HUES64 (cell line): Measurements from ENCODE around the gene ESRRG.

ENCODE experiments used
- H3K27ac ChIP-seq: 2 replicates; pipeline ENCODE4 v1.7.0; 2013; ENCODE audit warnings: low read depth, low read length, inconsistent platforms
- H3K27me3 ChIP-seq: 2 replicates; pipeline ENCODE4 v1.6.1; 2013; ENCODE audit warnings: mild to moderate bottlenecking, low read length; ENCODE audit not compliant: insufficient read depth
- H3K36me3 ChIP-seq: 2 replicates; pipeline ENCODE4 v1.6.1; 2013; ENCODE audit warnings: mild to moderate bottlenecking, low read length; ENCODE audit not compliant: insufficient read depth
- H3K4me1 ChIP-seq: 2 replicates; pipeline ENCODE4 v1.6.1; 2013; ENCODE audit warnings: mild to moderate bottlenecking, low read length, moderate library complexity; ENCODE audit not compliant: insufficient read depth
- H3K4me3 ChIP-seq: 2 replicates; pipeline ENCODE4 v1.5.1; 2013; ENCODE audit warnings: mild to moderate bottlenecking, low read length, moderate library complexity
- H3K9ac ChIP-seq: 2 replicates; pipeline ENCODE4 v1.6.1; 2013; ENCODE audit warnings: mild to moderate bottlenecking, low read depth, low read length
- H3K9me3 ChIP-seq: 2 replicates; pipeline ENCODE4 v1.6.1; 2013; ENCODE audit warnings: low read depth, low read length; ENCODE audit not compliant: insufficient read depth
- WGBS: fragments of 150-250, 120-280 bp; methylation state at CpG from one replicate; pipeline ENCODE4 v1.1.7; 2013; ENCODE audit warnings: missing lambda C conversion rate; 5-methylcytosine and 5-hydroxymethylcytosine counted together

ESRRG gene

DNA sequence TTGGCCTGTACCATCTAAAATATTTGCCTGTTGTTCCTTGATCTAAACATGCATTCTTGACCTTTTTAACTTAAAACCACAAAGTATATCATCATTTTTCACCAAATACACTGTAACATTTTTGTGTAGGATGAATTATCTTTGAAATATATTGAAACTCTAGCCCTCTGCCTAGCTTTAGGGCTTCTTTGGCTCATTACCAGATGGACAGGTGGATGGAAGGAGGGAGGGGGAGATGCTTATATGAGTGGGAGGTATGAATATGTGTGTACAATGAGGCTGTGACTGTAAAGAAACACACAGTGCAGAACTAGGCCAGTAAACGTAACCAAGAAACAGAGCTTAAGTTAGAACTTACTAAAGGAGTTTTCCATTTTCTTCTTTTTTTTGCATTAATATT, 118.5 kb downstream of the ESRRG start:
- no peak overlapping the region for H3K4me3 ChIP-seq
- H3K4me1 ChIP-seq: peaks cover 19% of the 10 kb centered on the region
- H3K9ac ChIP-seq: no peak overlapping the region
- peaks cover 13% of the 10 kb centered on the region for H3K27me3 ChIP-seq
- WGBS: 100% methylated on average over 1 of the region's 1 CpG
- no peak overlapping the region for H3K27ac ChIP-seq
- H3K9me3 ChIP-seq: no peaks in the 10 kb centered on the region
- H3K36me3 ChIP-seq: no peaks in the 10 kb centered on the region

DNA sequence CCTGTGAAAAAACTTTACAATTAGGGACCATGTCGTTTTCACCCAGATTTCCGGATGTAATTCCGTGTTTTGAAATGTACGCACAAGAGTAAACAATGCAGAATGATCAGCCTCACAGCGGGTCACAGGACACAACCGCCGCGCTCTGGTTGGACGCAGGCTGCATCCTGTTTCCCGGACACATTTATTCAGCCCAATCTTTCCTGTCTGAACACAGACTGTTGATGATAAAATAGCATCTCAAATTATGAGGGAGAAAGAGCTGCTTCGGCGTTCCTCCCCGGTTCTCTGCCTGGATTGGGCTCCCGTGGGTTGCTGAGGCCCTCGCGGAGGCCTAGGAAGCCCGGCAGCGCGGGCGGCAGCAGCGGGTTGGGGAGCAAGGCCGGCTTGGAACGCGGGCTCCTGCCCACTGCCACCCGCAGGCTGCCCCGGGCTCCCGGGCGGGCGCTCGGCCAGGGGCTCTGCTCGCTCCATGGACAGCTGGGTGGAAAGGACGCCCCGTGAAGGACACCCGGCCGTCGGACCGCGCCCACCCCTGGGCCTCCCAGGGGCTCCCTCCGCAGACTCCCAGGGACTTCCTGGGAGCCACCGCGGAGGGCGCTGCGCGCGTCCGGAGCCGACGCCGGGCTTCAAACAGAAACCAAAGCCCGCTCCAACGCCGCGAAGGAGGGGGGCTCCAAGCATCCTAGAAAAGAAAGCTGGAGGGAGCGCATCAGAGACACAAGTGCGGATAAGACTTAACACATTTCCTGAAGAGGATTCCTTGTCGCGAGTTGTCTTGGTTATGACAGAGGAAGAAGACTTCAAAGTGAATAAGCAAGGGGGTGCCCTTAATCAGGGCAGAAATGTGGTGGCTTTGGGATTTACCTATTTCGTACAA, 122.3 kb downstream of the ESRRG start:
- no peaks in the 10 kb centered on the region for H3K9me3 ChIP-seq
- H3K4me3 ChIP-seq: peak overlapping the region; percentile 68
- H3K4me1 ChIP-seq: peaks cover 42% of the 10 kb centered on the region
- H3K36me3 ChIP-seq: no peaks in the 10 kb centered on the region
- 2% methylated on average over 58 of the region's 58 CpGs for WGBS
- H3K9ac ChIP-seq: peak overlapping the region; percentile 75
- H3K27me3 ChIP-seq: peaks cover 13% of the 10 kb centered on the region
- no peak overlapping the region; the same call in 1 of the 2 replicates for H3K27ac ChIP-seq

DNA sequence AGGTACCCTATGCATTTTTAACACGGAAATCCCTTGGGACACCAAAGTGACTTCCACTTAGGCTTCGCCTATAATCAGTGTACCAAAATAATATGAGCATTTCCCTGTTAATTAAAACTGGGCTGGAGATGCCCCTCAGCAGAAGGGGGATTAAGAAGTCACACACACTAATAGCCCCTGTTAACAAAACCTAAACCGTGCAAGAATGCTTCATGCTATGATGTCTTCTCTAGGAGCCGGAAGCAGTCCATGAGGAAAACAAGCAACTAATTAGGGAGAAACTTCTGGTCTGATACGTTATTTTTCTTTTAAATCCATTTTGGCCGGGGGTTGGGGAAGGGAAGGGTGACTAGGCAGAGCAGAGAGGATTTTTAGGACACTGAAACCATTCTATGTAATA, 123.4 kb downstream of the ESRRG start:
- 72% methylated on average over 6 of the region's 6 CpGs for WGBS

DNA sequence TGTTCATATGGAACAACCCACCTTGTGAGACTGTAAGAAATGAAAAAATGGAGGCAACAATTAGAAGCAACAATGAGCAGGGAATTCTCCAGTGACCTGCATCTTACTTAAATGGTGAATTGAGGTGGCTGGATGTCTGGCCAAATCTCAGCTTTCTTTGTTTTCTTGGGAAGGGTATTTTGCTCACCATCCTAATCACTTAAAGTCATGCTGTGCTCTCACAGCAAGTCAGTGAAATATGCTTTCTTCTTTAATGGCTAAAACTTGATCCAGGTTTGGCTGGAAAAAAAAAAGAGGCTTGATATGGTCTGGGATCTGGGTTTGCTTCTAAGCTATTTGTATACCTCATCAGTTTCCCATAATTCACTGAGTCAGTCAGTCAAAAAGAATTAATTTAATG, 124.8 kb downstream of the ESRRG start:
- Histone ChIP-seq H3K4me1 (peaks cover 42% of the 10 kb centered on the region), H3K9ac (no peak overlapping the region), H3K36me3 (no peaks in the 10 kb centered on the region), H3K27ac (peak overlapping the region; percentile 38; the same call in 1 of the 2 replicates), H3K27me3 (peaks cover 13% of the 10 kb centered on the region), H3K4me3 (no peak overlapping the region), H3K9me3 (no peaks in the 10 kb centered on the region)

More for the DNA sequence above, 123.4 kb downstream of the ESRRG start:
- Histone ChIP-seq H3K27me3 (peaks cover 13% of the 10 kb centered on the region), H3K36me3 (no peaks in the 10 kb centered on the region), H3K9me3 (no peaks in the 10 kb centered on the region), H3K4me1 (peaks cover 42% of the 10 kb centered on the region), H3K27ac (no peak overlapping the region), H3K9ac (no peak overlapping the region), H3K4me3 (no peak overlapping the region)

DNA sequence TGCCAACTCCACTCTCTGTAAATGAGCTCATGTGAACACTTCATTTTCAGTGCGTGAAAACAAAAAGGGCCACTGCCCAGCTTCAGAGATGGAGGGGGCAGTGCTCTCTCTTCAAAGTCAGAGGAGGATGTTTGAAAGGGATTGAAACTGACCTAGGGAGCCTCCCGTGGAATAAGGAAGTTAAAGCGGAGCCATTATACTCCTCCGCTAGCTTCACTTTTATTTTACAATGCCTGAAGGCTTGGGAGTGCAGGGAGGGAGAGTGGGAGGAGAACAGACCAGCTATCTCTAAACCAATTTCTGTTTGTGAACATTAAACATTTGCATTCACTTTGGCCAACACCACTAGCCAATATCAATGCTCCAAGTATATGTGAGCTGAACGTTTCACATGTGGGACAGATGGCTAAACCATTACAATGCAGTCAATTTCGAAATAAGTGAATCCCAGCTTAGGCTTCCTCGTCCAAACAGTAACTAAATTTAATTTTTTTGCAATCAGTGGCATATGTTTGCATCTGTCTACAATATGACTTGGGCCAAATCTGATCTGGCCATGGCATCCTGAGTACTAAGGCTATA, 126.9 kb downstream of the ESRRG start:
- peaks cover 2% of the 10 kb centered on the region; the same call in 1 of the 2 replicates for H3K27me3 ChIP-seq
- no peak overlapping the region for H3K27ac ChIP-seq
- H3K4me3 ChIP-seq: no peak overlapping the region
- H3K4me1 ChIP-seq: peaks cover 36% of the 10 kb centered on the region
- no peaks in the 10 kb centered on the region for H3K9me3 ChIP-seq
- no peaks in the 10 kb centered on the region for H3K36me3 ChIP-seq
- H3K9ac ChIP-seq: no peak overlapping the region
- WGBS: 77% methylated on average over 7 of the region's 7 CpGs

DNA sequence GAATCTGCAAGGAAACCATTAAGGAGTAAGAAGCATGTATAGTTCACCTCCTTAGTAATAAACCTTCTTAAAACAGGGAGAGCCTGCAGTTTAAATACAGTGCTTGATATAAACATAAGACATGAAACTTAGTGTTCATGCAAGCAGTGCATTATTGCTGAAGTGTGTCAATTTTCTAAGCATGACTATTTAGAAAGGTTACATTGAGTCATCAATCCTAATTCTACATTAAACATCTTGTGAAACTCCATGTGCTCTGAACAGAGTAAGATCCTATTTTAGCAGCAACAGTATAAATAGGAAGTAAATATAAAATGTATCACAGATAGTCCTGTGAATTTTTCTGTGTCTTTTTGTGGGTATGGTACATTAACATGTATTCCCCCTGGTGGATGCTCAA, 135.5 kb downstream of the ESRRG start:
- Histone ChIP-seq H3K9me3 (peaks cover 3% of the 10 kb centered on the region; the same call in 1 of the 2 replicates), H3K4me1 (no peaks in the 10 kb centered on the region), H3K27me3 (no peaks in the 10 kb centered on the region)

DNA sequence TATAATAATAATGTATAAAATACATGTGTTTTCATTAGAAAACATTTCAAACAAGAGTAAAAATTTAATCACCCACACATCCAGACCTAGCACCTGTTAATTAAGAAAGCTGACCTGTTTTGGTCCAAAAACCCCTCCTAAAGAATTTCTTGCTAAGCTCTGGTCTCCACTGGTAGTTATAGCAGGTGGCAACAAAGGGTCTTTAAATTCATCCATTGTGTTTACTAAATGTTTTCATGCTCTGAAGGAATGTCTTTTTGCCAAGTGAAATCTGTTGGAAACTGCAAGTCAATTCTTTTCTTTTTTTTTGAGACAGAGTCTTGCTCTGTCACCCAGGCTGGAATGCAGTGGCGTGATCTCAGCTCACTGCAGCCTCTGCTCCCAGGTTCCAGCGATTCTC, 141.1 kb downstream of the ESRRG start:
- peaks cover 3% of the 10 kb centered on the region; the same call in 1 of the 2 replicates for H3K4me1 ChIP-seq
- H3K9ac ChIP-seq: no peak overlapping the region
- H3K4me3 ChIP-seq: no peak overlapping the region

More for the DNA sequence above, 135.5 kb downstream of the ESRRG start:
- no peak overlapping the region for H3K4me3 ChIP-seq
- no peak overlapping the region for H3K9ac ChIP-seq
- no peaks in the 10 kb centered on the region for H3K36me3 ChIP-seq
- H3K27ac ChIP-seq: no peak overlapping the region

DNA sequence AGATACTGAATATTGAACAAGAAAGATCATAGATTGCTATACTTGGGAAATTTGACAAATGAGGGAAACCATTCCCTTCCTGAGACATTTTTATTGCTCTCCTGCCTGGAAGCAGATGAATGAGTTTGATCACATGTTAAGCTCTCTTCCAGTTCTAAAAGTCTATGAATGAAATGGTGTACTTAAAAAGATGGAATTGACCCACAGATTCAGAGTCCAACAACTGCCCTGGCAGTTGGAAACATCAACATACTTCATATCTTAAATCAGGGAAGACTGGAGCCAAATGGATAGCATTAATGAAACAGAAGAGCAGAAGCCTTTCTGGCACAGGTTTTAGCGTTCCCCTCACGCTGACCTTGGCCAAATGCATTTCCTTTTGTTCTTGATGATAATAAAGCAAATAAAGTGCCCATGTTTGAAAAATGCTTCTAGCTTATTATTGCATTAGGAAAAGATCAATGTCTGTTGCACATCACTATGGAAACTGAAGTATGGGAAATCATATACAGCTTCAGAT, 142.6 kb downstream of the ESRRG start:
- WGBS: 100% methylated on average over 2 of the region's 2 CpGs
- H3K27ac ChIP-seq: no peak overlapping the region
- H3K4me1 ChIP-seq: peaks cover 3% of the 10 kb centered on the region; the same call in 1 of the 2 replicates
- H3K4me3 ChIP-seq: no peak overlapping the region
- peaks cover 3% of the 10 kb centered on the region; the same call in 1 of the 2 replicates for H3K9me3 ChIP-seq
- H3K9ac ChIP-seq: no peak overlapping the region
- H3K36me3 ChIP-seq: no peaks in the 10 kb centered on the region
- no peaks in the 10 kb centered on the region for H3K27me3 ChIP-seq

More for the DNA sequence above, 141.1 kb downstream of the ESRRG start:
- H3K27me3 ChIP-seq: no peaks in the 10 kb centered on the region
- WGBS: 92% methylated on average over 2 of the region's 2 CpGs
- peaks cover 3% of the 10 kb centered on the region; the same call in 1 of the 2 replicates for H3K9me3 ChIP-seq
- no peak overlapping the region for H3K27ac ChIP-seq
- no peaks in the 10 kb centered on the region for H3K36me3 ChIP-seq

DNA sequence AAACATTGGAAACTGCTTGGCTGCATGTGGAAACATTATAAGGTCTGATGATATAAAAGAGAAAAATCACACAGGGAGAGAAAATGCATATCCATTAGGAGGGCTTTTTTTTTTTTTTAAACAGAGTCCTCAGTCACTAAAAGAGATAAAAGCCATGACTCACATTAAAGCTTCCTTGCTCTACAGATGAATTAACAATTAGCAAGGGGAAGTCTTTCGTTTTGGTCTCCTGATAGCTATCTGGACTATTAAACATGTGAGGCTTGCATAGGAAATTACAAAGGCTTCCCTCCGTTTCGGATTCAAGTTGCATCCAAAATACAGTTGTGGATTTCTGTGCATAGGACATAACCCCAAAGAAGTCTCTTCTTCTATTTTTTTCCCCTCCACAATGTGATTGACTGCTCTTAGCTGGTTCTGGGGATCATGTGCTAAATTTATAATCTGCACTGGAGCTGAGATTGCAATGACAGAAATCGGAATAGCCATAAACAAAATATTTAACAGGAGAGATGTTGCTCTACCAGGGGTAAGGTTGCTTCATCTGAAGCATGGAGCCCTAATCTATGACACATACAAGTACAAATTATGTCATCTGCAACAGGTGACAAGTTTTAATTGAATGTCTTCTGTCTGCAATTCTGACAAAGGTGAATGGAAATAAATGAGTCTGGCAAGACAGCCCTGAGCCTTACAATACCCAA, 146.8 kb downstream of the ESRRG start:
- H3K9ac ChIP-seq: no peak overlapping the region
- no peak overlapping the region for H3K4me3 ChIP-seq
- WGBS: 83% methylated on average over 4 of the region's 4 CpGs
- H3K4me1 ChIP-seq: no peaks in the 10 kb centered on the region
- no peaks in the 10 kb centered on the region for H3K36me3 ChIP-seq
- no peaks in the 10 kb centered on the region for H3K27me3 ChIP-seq
- no peaks in the 10 kb centered on the region for H3K9me3 ChIP-seq
- no peak overlapping the region for H3K27ac ChIP-seq

DNA sequence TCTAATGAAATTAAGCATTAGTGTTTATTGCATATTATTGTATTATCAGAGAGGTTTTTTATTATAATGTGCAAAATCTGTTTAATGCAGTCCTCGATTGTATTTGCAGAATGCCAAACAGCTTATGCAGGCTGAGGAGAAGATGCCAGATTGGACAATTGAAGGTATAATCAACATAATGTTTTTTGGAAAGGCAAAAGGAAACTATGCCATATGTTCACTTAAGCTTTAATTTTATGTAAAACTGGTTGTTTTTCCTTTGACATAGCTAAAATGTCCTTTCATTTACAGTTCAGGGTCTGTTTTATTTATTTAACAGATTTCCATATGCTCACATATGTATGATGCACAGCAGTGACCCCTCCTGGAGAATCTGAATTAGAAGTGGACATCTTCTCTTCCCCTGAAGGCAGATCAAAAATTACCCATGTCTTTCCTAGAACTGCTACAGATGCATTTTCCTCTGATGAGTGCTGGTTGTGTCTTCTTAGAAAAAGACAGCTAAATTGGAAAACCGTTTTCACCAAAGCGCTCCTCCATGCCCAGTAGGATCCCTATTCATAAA, 156.5 kb downstream of the ESRRG start:
- Histone ChIP-seq H3K27ac (no peak overlapping the region), H3K4me1 (no peaks in the 10 kb centered on the region), H3K4me3 (no peak overlapping the region), H3K9me3 (no peaks in the 10 kb centered on the region), H3K27me3 (no peaks in the 10 kb centered on the region), H3K36me3 (no peaks in the 10 kb centered on the region), H3K9ac (no peak overlapping the region)
- WGBS: 65% methylated on average over 3 of the region's 3 CpGs
